Measurements from ENCODE around the gene DHRSX. TPM values are rescaled to one million over a fixed set of nuclear protein-coding genes. Genes with fewer than 3 reads are reported as not detected.
"Not testable (repeated sequence)": the region's sequence is repeated elsewhere in the genome, so short reads cannot be mapped to it uniquely, and the experiment has no call there.

Gene DHRSX
- total RNA-seq, 1 experiment from 2014 or later, result 21.5 TPM

DNA sequence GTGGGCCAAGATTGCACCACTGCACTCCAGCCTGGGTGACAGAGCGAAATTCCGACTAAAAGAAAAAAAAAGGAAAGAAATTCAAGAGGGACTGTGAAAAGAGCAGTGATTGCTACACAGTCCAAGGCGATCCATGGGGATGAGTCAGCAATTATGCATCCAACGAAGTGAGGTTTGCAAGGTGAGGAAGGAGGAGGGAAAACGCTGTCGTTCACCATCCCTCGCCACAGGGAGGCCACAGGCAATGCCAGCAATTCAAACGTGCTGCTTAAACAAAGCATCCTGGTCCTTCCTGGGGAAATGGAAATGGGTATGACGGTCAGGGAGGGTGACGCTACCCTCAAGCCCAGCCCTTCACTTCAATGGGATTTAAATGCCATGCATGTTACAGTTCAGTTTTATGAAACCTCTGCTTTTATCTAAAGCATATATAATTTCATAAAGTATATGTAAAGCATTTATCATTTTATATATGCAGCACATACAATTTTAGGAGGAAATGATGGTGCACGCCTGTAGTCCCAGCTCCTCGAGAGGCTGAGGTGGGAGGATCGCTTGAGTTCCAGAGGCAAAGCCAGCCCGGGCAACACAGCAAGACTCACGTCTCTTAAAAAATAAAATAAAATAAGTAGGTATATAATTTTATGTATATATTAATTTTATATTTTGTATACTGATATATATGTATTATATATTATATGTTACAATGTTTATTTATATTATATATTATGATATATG, 108.7 kb downstream of the DHRSX start:
- DNase-seq, result peak; percentile 69
- peaks cover 28% of the 10 kb centered on the region for H3K4me1 Mint-ChIP-seq (ENCODE audit: low read depth, unreplicated experiment)
- BruUV-seq (replicated peaks), result no TSS peak
- H3K27ac Mint-ChIP-seq (ENCODE audit: unreplicated experiment), result no peak overlapping the region
- H3K27me3 Mint-ChIP-seq (ENCODE audit: unreplicated experiment), result no peaks in the 10 kb centered on the region
- H3K9me3 Mint-ChIP-seq (ENCODE audit: low read depth, unreplicated experiment), result no peaks in the 10 kb centered on the region
- no peak overlapping the region for H3K4me3 Mint-ChIP-seq (ENCODE audit: low read depth, unreplicated experiment)
- H3K36me3 Mint-ChIP-seq (ENCODE audit: insufficient read depth, unreplicated experiment), result peaks cover 5% of the 10 kb centered on the region
- CTCF ChIA-PET, result no interaction called here
- TF ChIP-seq, protein P1, sequence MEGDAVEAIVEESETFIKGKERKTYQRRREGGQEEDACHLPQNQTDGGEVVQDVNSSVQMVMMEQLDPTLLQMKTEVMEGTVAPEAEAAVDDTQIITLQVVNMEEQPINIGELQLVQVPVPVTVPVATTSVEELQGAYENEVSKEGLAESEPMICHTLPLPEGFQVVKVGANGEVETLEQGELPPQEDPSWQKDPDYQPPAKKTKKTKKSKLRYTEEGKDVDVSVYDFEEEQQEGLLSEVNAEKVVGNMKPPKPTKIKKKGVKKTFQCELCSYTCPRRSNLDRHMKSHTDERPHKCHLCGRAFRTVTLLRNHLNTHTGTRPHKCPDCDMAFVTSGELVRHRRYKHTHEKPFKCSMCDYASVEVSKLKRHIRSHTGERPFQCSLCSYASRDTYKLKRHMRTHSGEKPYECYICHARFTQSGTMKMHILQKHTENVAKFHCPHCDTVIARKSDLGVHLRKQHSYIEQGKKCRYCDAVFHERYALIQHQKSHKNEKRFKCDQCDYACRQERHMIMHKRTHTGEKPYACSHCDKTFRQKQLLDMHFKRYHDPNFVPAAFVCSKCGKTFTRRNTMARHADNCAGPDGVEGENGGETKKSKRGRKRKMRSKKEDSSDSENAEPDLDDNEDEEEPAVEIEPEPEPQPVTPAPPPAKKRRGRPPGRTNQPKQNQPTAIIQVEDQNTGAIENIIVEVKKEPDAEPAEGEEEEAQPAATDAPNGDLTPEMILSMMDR (IDR thresholded peaks at IDR 0.05; ENCODE audit: unreplicated experiment), result no peak
- intact Hi-C loops (cut with micrococcal nuclease; ENCODE audit: unreplicated experiment), result no loop called here

DNA sequence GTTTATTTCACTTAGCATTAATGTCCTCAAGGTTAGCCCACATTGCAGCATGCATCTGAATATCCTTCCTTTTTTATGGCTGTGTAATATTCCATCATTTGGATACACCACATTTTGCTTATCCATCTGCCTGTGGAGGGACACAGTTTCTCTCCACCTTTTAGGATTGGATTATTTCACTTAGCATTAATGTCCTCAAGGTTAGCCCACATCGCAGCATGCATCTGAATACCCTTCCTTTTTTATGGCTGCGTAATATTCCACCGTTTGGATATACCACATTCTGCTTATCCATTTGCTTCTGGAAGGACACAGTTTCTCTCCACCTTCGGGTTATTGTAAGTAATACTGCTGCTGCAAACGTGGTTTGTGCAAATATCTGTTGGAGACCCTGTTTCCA, 110.0 kb downstream of the DHRSX start:
- Mint-ChIP-seq H3K27ac (ENCODE audit: unreplicated experiment) (no peak overlapping the region), H3K36me3 (ENCODE audit: insufficient read depth, unreplicated experiment) (peaks cover 5% of the 10 kb centered on the region), H3K4me1 (ENCODE audit: low read depth, unreplicated experiment) (peaks cover 28% of the 10 kb centered on the region), H3K9me3 (ENCODE audit: low read depth, unreplicated experiment) (no peaks in the 10 kb centered on the region), H3K27me3 (ENCODE audit: unreplicated experiment) (no peaks in the 10 kb centered on the region), H3K4me3 (ENCODE audit: low read depth, unreplicated experiment) (no peak overlapping the region)
- TF ChIP-seq, protein P1 (IDR thresholded peaks at IDR 0.05; ENCODE audit: unreplicated experiment), result no peak
- BruUV-seq (replicated peaks), result no TSS peak
- CTCF ChIA-PET, result no interaction called here
- no peak for DNase-seq
- intact Hi-C loops (cut with micrococcal nuclease; ENCODE audit: unreplicated experiment), result no loop called here

DNA sequence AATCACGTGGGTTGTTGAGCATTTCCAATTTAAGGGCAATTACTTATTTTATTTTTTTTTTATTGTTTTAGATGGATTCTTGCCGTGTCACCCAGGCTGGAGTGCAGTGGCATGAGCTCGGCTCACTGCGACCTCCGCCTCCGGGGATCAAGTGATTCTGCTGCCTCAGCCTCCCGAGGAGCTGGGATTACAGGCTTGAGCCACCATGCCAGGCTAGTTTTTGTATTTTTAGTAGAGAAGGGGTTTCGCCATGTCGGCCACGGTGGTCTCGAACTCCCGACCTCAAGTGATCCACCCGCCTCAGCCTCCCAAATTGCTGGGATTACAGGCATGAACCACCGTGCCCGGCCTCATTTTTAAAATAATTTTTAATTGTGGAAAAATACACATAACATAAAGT, 111.0 kb downstream of the DHRSX start:
- H3K4me3 Mint-ChIP-seq (ENCODE audit: low read depth, unreplicated experiment); H3K27ac Mint-ChIP-seq (ENCODE audit: unreplicated experiment); BruUV-seq (replicated peaks); DNase-seq; CTCF ChIA-PET; H3K9me3 Mint-ChIP-seq (ENCODE audit: low read depth, unreplicated experiment); H3K27me3 Mint-ChIP-seq (ENCODE audit: unreplicated experiment); H3K36me3 Mint-ChIP-seq (ENCODE audit: insufficient read depth, unreplicated experiment): not testable (repeated sequence)
- peaks cover 28% of the 10 kb centered on the region for H3K4me1 Mint-ChIP-seq (ENCODE audit: low read depth, unreplicated experiment)
- intact Hi-C loops (cut with micrococcal nuclease; ENCODE audit: unreplicated experiment), result loop anchor here (10.0 kb wide), 1 partner anchor 205 kb away; no protein-coding TSS in a partner anchor

DNA sequence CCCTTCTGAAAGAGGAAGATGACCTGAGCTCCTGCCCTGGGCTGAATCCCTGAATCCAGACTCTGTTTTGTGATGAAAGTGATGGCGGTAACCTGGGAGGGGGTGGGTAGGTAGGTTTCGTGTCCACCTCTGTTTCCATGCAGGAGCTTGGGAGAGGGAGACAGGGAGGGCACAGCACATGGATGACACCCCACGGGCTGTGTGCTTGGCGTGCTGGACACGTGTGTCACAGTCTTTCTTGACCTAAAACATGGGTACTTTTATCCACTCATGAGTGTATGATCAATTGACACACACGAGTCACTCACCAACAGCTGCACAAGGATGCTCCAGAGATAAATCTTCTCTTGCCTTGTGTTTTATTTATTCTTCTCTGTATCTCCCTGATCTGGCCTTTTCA, 111.5 kb downstream of the DHRSX start:
- BruUV-seq (replicated peaks), result no TSS peak
- Mint-ChIP-seq H3K27me3 (ENCODE audit: unreplicated experiment) (no peaks in the 10 kb centered on the region), H3K27ac (ENCODE audit: unreplicated experiment) (no peak overlapping the region), H3K9me3 (ENCODE audit: low read depth, unreplicated experiment) (no peaks in the 10 kb centered on the region), H3K36me3 (ENCODE audit: insufficient read depth, unreplicated experiment) (peaks cover under 1% of the 10 kb centered on the region), H3K4me1 (ENCODE audit: low read depth, unreplicated experiment) (peaks cover 24% of the 10 kb centered on the region), H3K4me3 (ENCODE audit: low read depth, unreplicated experiment) (no peak overlapping the region)
- no peak for DNase-seq
- TF ChIP-seq, protein P1 (IDR thresholded peaks at IDR 0.05; ENCODE audit: unreplicated experiment), result no peak
- intact Hi-C loops (cut with micrococcal nuclease; ENCODE audit: unreplicated experiment), result loop anchor here (10.0 kb wide), 1 partner anchor 205 kb away; no protein-coding TSS in a partner anchor
- CTCF ChIA-PET, result no interaction called here

DNA sequence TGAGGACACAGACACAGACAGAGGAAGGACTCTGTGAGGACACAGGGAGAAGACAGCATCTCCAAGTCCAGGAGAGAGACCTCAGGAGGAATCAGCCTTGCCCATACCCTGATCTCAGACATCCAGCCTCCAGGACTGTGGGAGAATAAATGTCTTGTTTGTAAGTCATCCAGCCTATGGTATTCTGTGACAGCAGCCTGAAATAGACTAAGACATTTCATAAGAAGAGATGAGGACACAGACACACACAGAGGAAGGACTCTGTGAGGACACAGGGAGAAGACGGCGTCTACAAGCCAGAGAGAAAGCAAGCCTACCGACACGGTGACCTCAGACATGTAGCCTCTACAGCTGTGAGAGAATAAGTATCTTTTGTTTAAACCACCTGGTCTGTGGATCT, 112.1 kb downstream of the DHRSX start:
- Mint-ChIP-seq H3K27me3 (ENCODE audit: unreplicated experiment) (no peaks in the 10 kb centered on the region), H3K27ac (ENCODE audit: unreplicated experiment) (peak overlapping the region; percentile 33), H3K4me3 (ENCODE audit: low read depth, unreplicated experiment) (no peak overlapping the region), H3K9me3 (ENCODE audit: low read depth, unreplicated experiment) (no peaks in the 10 kb centered on the region), H3K36me3 (ENCODE audit: insufficient read depth, unreplicated experiment) (no peaks in the 10 kb centered on the region), H3K4me1 (ENCODE audit: low read depth, unreplicated experiment) (peaks cover 17% of the 10 kb centered on the region)
- no peak for DNase-seq
- intact Hi-C loops (cut with micrococcal nuclease; ENCODE audit: unreplicated experiment), result loop anchor here (10.0 kb wide), 1 partner anchor 206 kb away; no protein-coding TSS in a partner anchor
- TF ChIP-seq, protein P1 (IDR thresholded peaks at IDR 0.05; ENCODE audit: unreplicated experiment), result no peak
- BruUV-seq (replicated peaks), result no TSS peak
- CTCF ChIA-PET, result no interaction called here
